ENCODE measurements around the gene PARN. TPM values are rescaled to one million over a fixed set of nuclear protein-coding genes. Genes with fewer than 3 reads are reported as not detected.

Gene PARN
- total RNA-seq, 1 experiment from 2014 or later = 57.8 TPM

- in situ Hi-C loops (cut with HindIII; ENCODE audit: low pct_unique_long_range_greater_than_20kb, low sequenced_read_pairs) (no loop called here), intact Hi-C loops (cut with micrococcal nuclease; ENCODE audit: unreplicated experiment) (no loop called here)
- TF ChIP-seq POLR2AphosphoS5 (IDR thresholded peaks at IDR 0.05; ENCODE audit: low read depth, low read length) = no peak
- no peak for TF ChIP-seq REST (IDR thresholded peaks at IDR 0.05; ENCODE audit: insufficient read depth in 1 of 2, low read depth in 2 of 2, low read length in 1 of 2)
- TF ChIP-seq TCF7L2 (IDR thresholded peaks at IDR 0.05; ENCODE audit: low read depth, low read length) = no peak
- no peak for TF ChIP-seq SIN3A (IDR thresholded peaks at IDR 0.05; ENCODE audit: borderline replicate concordance, insufficient read depth, low read depth, low read length)
- TF ChIP-seq CTCF (IDR thresholded peaks at IDR 0.05) = no peak
- H3K9me3 ChIP-seq (ENCODE audit: control insufficient read depth, insufficient read depth, low read depth, low read length) = no peaks in the 10 kb centered on the region
- ChIA-PET CTCF (no interaction called here), POLR2A (interaction anchor here (0.7 kb wide), 1 partner anchor 225 kb away, joined by 4 read pairs; no protein-coding TSS in a partner anchor)
- DNase-seq (ENCODE audit: low read depth, low spot score) (no peak), ATAC-seq (peak; percentile 42; the same call in 1 of the 2 replicates)
- H3K36me3 ChIP-seq (ENCODE audit: control insufficient read depth, insufficient read depth, low read length) = no peaks in the 10 kb centered on the region
- BruUV-seq (replicated peaks) = no TSS peak
- no peaks in the 10 kb centered on the region for H3K27me3 ChIP-seq (ENCODE audit: control insufficient read depth, insufficient read depth, low read length)
- H3K4me3 ChIP-seq (ENCODE audit: low read depth in 2 of 2, low read length in 2 of 2) = no peak overlapping the region
- H3K4me1 ChIP-seq (ENCODE audit: control insufficient read depth, insufficient read depth, low read length) = peaks cover 8% of the 10 kb centered on the region
- no peak overlapping the region for H3K27ac ChIP-seq (ENCODE audit: low read length)
These were observed 100.0 kb downstream of the PARN start for GRCh38 chr16:14530046-14530445.

GRCh38 chr16:14529010-14529669 is 100.9 kb downstream of the PARN start:
- Histone ChIP-seq H3K27ac (ENCODE audit: low read length) (peak overlapping the region; percentile 72), H3K27me3 (ENCODE audit: control insufficient read depth, insufficient read depth, low read length) (no peaks in the 10 kb centered on the region), H3K4me1 (ENCODE audit: control insufficient read depth, insufficient read depth, low read length) (peaks cover 8% of the 10 kb centered on the region), H3K36me3 (ENCODE audit: control insufficient read depth, insufficient read depth, low read length) (no peaks in the 10 kb centered on the region), H3K4me3 (ENCODE audit: low read depth in 2 of 2, low read length in 2 of 2) (no peak overlapping the region), H3K9me3 (ENCODE audit: control insufficient read depth, insufficient read depth, low read depth, low read length) (no peaks in the 10 kb centered on the region)
- no TSS peak for BruUV-seq (replicated peaks)
- POLR2A ChIA-PET = no interaction called here
- intact Hi-C loops (cut with micrococcal nuclease; ENCODE audit: unreplicated experiment) (loop anchor here (2.0 to 10.0 kb wide), 3 partner anchors 228 to 604 kb away; partner anchors contain the start of gene ERCC4), in situ Hi-C loops (cut with HindIII; ENCODE audit: low pct_unique_long_range_greater_than_20kb, low sequenced_read_pairs) (no loop called here)
- TF ChIP-seq TCF7L2 (IDR thresholded peaks at IDR 0.05; ENCODE audit: low read depth, low read length) (no peak), CTCF (IDR thresholded peaks at IDR 0.05) (peak; percentile 87), POLR2AphosphoS5 (IDR thresholded peaks at IDR 0.05; ENCODE audit: low read depth, low read length) (peak; percentile 40; the same call in 1 of the 2 replicates), SIN3A (IDR thresholded peaks at IDR 0.05; ENCODE audit: borderline replicate concordance, insufficient read depth, low read depth, low read length) (no peak), REST (IDR thresholded peaks at IDR 0.05; ENCODE audit: insufficient read depth in 1 of 2, low read depth in 2 of 2, low read length in 1 of 2) (no peak)
- DNase-seq (ENCODE audit: low read depth, low spot score) (peak; percentile 87), ATAC-seq (peak; percentile 91)
- CTCF ChIA-PET = interaction anchor here (0.6 kb wide), 2 partner anchors 69 to 234 kb away, joined by 5 to 13 read pairs; no protein-coding TSS in a partner anchor
